A549 (cell line): ENCODE measurements around the gene TRIM41. TPM values are rescaled to one million over a fixed set of nuclear protein-coding genes. Genes with fewer than 3 reads are reported as not detected.

Experiments
- ATAC-seq, 2 experiments: fragments of 200-7000 bp in 1 of 2; fragments of >200 bp in 1 of 2; cut with Nextera tagmentation in 1 of 2; cut with Tn5 transposase in 1 of 2; 3 replicates each; pipeline versions ENCODE4 v1.8.0 to v1.9.1; 2018 to 2020; ENCODE audit warnings: mild to moderate bottlenecking in 1 of 2, moderate library complexity in 1 of 2
- CTCF ChIA-PET: fragments of 300-600 bp; sonication (Branson Sonifier 250); formaldehyde crosslinking; extraction: SDS; loops from one replicate; lab custom pipeline; 2021; ENCODE audit warnings: antibody characterized with exemption, inconsistent platforms; lab: Yijun Ruan, JAX
- POLR2A ChIA-PET: fragments of 350-600 bp; formaldehyde crosslinking; extraction: SDS; loops from one replicate; lab custom pipeline; 2021; ENCODE audit warnings: antibody characterized with exemption, inconsistent platforms; lab: Yijun Ruan, JAX
- DNase-seq, 2 experiments: peaks; one replicate each; pipeline versions ENCODE4 v3.0.0 to v3.0.0-alpha.2; 2011 to 2016; ENCODE audit warnings: low read depth in 1 of 2, low spot score in 1 of 2
- FAIRE-seq: peaks from 2 replicates; lab custom pipeline; 2011; peaks lifted over from hg19 to GRCh38; lab: Jason Lieb, UNC
- H3K27ac ChIP-seq, 2 experiments: fragments of >200 bp; sonication (Bioruptor Twin); formaldehyde crosslinking; 3 replicates each; pipeline ENCODE4 v1.5.1; 2016 to 2017
- H3K4me1 ChIP-seq: fragments of >200 bp; sonication (Bioruptor Twin); formaldehyde crosslinking; 3 replicates; pipeline ENCODE4 v1.6.1; 2016
- H3K4me2 ChIP-seq: fragments of >200 bp; sonication (Bioruptor Twin); formaldehyde crosslinking; 3 replicates; pipeline ENCODE4 v1.6.1; 2016
- H3K4me3 ChIP-seq: fragments of >200 bp; sonication (Bioruptor Twin); formaldehyde crosslinking; 3 replicates; pipeline ENCODE4 v1.5.1; 2016
- H3K9me3 ChIP-seq: fragments of >200 bp; sonication (Bioruptor Twin); formaldehyde crosslinking; 3 replicates; pipeline ENCODE4 v1.6.1; 2016
- BHLHE40 ChIP-seq: IDR thresholded peaks from 2 replicates; pipeline ENCODE4 v1.6.1; 2012; ENCODE audit warnings: low read depth, low read length, inconsistent platforms
- CBX2 ChIP-seq: fragments of 200-600 bp; sonication (generic); IDR thresholded peaks from 2 replicates; pipeline ENCODE4 v1.6.1; 2016; ENCODE audit warnings: low read depth, mild to moderate bottlenecking, borderline replicate concordance
- CBX8 ChIP-seq: fragments of 200-600 bp; sonication (generic); IDR thresholded peaks from 2 replicates; pipeline ENCODE4 v1.6.1; 2016
- CEBPB ChIP-seq, 2 experiments: fragments of >200 bp in 1 of 2; sonication (Bioruptor Twin) in 1 of 2; formaldehyde crosslinking in 1 of 2; IDR thresholded peaks; 2 replicates each; pipeline ENCODE4 v1.6.1; 2012 to 2016
- EP300 ChIP-seq, 2 experiments: fragments of >200 bp; sonication (Bioruptor Twin); formaldehyde crosslinking; IDR thresholded peaks; 2 replicates in 1 of 2; 3 replicates in 1 of 2; pipeline ENCODE4 v1.6.1; 2016 to 2017
- ESRRA ChIP-seq: fragments of 150-350 bp; IDR thresholded peaks from 2 replicates; pipeline ENCODE4 v1.6.1; 2014; ENCODE audit warnings: mild to moderate bottlenecking, low read length, borderline replicate concordance
- GATA3 ChIP-seq: IDR thresholded peaks from 2 replicates; pipeline ENCODE4 v1.6.1; 2012; ENCODE audit warnings: borderline replicate concordance
- HDAC2 ChIP-seq: fragments of 200-600 bp; sonication (generic); IDR thresholded peaks from 2 replicates; pipeline ENCODE4 v1.6.1; 2016
- HEYL ChIP-seq: fragments of 250-450 bp; sonication (Bioruptor Pico); IDR thresholded peaks from 2 replicates; pipeline ENCODE4 v1.8.0; 2021; ENCODE audit warnings: mild to moderate bottlenecking, moderate library complexity
- HOXA7 ChIP-seq: fragments of 250-450 bp; sonication (Bioruptor Pico); IDR thresholded peaks from 2 replicates; pipeline ENCODE4 v1.5.0; 2020; ENCODE audit warnings: mild to moderate bottlenecking, moderate library complexity
- KDM5A ChIP-seq: fragments of 200-600 bp; sonication (generic); IDR thresholded peaks from 2 replicates; pipeline ENCODE4 v1.6.1; 2016; ENCODE audit warnings: antibody characterized with exemption, mild to moderate bottlenecking
- MAFK ChIP-seq: fragments of 450-650 bp; IDR thresholded peaks from 2 replicates; pipeline ENCODE4 v1.6.1; 2014; ENCODE audit not compliant: partially characterized antibody
- MAZ ChIP-seq: fragments of 150-350 bp; IDR thresholded peaks from 2 replicates; pipeline ENCODE4 v1.6.1; 2014; ENCODE audit warnings: antibody characterized with exemption, low read depth, low read length, borderline replicate concordance
- NPAS2 ChIP-seq: fragments of 250-450 bp; sonication (Bioruptor Pico); IDR thresholded peaks from 2 replicates; pipeline ENCODE4 v1.8.0; 2022; ENCODE audit warnings: mild to moderate bottlenecking, moderate library complexity, borderline replicate concordance
- PHF8 ChIP-seq: fragments of 200-600 bp; sonication (generic); IDR thresholded peaks from 2 replicates; pipeline ENCODE4 v1.6.1; 2016; ENCODE audit warnings: low read depth, mild to moderate bottlenecking, antibody characterized with exemption, moderate library complexity, borderline replicate concordance
- POLR2A ChIP-seq: IDR thresholded peaks from 2 replicates; pipeline ENCODE4 v1.6.1; 2012; ENCODE audit warnings: mild to moderate bottlenecking, low read length
- RARB ChIP-seq: fragments of 250-450 bp; sonication (Bioruptor Pico); IDR thresholded peaks from 2 replicates; pipeline ENCODE4 v1.8.0; 2021; ENCODE audit warnings: mild to moderate bottlenecking, moderate library complexity
- RCOR1 ChIP-seq: fragments of 150-350 bp; IDR thresholded peaks from 2 replicates; pipeline ENCODE4 v1.6.1; 2014; ENCODE audit warnings: antibody characterized with exemption, low read length, low read depth
- SMC3 ChIP-seq: fragments of >200 bp; sonication (Bioruptor Twin); formaldehyde crosslinking; IDR thresholded peaks from 3 replicates; pipeline ENCODE4 v1.6.1; 2018; ENCODE audit warnings: inconsistent platforms
- SREBF2 ChIP-seq: fragments of 450-650 bp; IDR thresholded peaks from 2 replicates; pipeline ENCODE4 v1.6.1; 2014; ENCODE audit warnings: mild to moderate bottlenecking, moderate library complexity
- TP53 ChIP-seq: fragments of 250-450 bp; sonication (Bioruptor Pico); IDR thresholded peaks from 2 replicates; pipeline ENCODE4 v1.5.0; 2021; ENCODE audit warnings: mild to moderate bottlenecking, moderate library complexity
- ZC3H11A ChIP-seq: fragments of 450-650 bp; IDR thresholded peaks from 2 replicates; pipeline ENCODE4 v1.6.1; 2014; ENCODE audit warnings: antibody characterized with exemption, mild to moderate bottlenecking
- WGBS: methylation state at CpG from one replicate; pipeline ENCODE4 v1.1.6; 2017; ENCODE audit errors: missing lambda C conversion rate; 5-methylcytosine and 5-hydroxymethylcytosine counted together
- polyA plus RNA-seq, 4 experiments: library from polyadenylated mRNA; depleted of rRNA in 3 of 4; stranded (reverse); fragments of >200 nt; fragmentation: RNase III in 1 of 4; extraction: RNeasy Plus Mini Kit Qiagen cat#74134 plus additional on column Dnase treatment in 1 of 4; gene quantifications; 2 replicates in 3 of 4; 3 replicates in 1 of 4; pipeline ENCODE4 v1.2.3, GENCODE V29; 2011 to 2017
- TF ChIP-seq, protein P1 (sequence below): fragments of >200 bp; sonication (Bioruptor Twin); formaldehyde crosslinking; IDR thresholded peaks from 3 replicates; pipeline ENCODE4 v1.6.1; 2016
- TF ChIP-seq, protein P2 (sequence below): fragments of 250-450 bp; sonication (Bioruptor Pico); IDR thresholded peaks from 2 replicates; pipeline ENCODE4 v1.5.0; 2021; ENCODE audit warnings: mild to moderate bottlenecking, moderate library complexity, borderline replicate concordance
- TF ChIP-seq, protein P3 (sequence below): IDR thresholded peaks from 2 replicates; pipeline ENCODE4 v1.6.1; 2012
- TF ChIP-seq, protein P4 (sequence below): fragments of 450-650 bp; IDR thresholded peaks from 2 replicates; pipeline ENCODE4 v1.6.1; 2014; ENCODE audit warnings: antibody characterized with exemption
- TF ChIP-seq, protein P5 (sequence below): IDR thresholded peaks from 2 replicates; pipeline ENCODE4 v1.6.1; 2012
- TF ChIP-seq, protein P6 (sequence below): fragments of 150-350 bp; IDR thresholded peaks from 2 replicates; pipeline ENCODE4 v1.6.1; 2014; ENCODE audit warnings: low read depth, mild to moderate bottlenecking, low read length
- TF ChIP-seq, protein P7 (sequence below): fragments of >200 bp; sonication (Bioruptor Twin); formaldehyde crosslinking; IDR thresholded peaks from 3 replicates; pipeline ENCODE4 v1.5.1; 2016

Gene TRIM41
- polyA plus RNA-seq, 2 of the 4 experiments (the other 2 are of a cell fraction): 22.7 to 32.5 TPM

DNA sequence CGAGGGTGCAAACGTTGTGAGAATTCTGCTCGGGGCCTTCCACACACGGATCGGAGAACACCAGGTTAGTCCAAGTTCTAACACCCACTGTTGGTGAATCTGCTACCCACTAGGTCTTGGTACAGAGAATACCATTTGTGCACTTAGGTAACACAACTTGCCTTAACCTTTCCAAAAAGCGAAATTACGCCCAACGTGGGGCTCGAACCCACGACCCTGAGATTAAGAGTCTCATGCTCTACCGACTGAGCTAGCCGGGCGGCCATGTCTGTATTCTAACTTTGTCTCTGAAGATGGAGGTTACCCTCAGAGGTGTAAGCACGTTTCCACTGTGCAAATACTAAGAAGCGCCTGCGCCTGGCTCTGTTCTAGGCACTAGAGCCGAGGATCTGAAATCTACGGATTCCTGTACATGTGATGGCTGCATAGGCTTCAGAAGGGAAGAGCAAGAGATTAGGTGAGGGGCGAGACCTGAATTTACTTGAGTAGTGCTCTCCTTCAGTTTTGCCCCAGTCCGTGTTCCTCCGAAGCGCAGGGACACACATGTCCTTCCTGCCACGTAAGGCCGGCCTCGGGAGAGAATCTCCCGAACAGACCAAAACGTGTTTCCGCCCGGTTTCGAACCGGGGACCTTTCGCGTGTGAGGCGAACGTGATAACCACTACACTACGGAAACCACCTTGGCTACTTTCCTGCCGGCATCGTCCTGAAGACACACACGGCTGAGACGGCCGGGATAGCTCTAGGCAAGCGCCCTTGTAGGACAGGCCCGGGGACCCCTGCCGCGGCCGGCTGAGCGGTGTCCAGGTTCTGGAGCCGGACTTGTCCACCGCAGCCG is 1.1 kb upstream of the TRIM41 start:
- FAIRE-seq: no peak
- TF ChIP-seq GATA3: peak; percentile 25
- TF ChIP-seq HDAC2: no peak
- TF ChIP-seq, protein P1, sequence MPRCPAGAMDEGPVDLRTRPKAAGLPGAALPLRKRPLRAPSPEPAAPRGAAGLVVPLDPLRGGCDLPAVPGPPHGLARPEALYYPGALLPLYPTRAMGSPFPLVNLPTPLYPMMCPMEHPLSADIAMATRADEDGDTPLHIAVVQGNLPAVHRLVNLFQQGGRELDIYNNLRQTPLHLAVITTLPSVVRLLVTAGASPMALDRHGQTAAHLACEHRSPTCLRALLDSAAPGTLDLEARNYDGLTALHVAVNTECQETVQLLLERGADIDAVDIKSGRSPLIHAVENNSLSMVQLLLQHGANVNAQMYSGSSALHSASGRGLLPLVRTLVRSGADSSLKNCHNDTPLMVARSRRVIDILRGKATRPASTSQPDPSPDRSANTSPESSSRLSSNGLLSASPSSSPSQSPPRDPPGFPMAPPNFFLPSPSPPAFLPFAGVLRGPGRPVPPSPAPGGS: no peak
- TF ChIP-seq PHF8: no peak
- no peak for TF ChIP-seq CBX2
- TF ChIP-seq, protein P2, sequence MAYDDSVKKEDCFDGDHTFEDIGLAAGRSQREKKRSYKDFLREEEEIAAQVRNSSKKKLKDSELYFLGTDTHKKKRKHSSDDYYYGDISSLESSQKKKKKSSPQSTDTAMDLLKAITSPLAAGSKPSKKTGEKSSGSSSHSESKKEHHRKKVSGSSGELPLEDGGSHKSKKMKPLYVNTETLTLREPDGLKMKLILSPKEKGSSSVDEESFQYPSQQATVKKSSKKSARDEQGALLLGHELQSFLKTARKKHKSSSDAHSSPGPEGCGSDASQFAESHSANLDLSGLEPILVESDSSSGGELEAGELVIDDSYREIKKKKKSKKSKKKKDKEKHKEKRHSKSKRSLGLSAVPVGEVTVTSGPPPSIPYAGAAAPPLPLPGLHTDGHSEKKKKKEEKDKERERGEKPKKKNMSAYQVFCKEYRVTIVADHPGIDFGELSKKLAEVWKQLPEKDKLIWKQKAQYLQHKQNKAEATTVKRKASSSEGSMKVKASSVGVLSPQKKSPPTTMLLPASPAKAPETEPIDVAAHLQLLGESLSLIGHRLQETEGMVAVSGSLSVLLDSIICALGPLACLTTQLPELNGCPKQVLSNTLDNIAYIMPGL (CRISPR knock-in tag): peak; percentile 98; the same call in 1 of the 2 replicates
- TF ChIP-seq ZC3H11A: no peak
- TF ChIP-seq TP53: peak; percentile 69; the same call in 1 of the 2 replicates
- peak in 1 of 2 experiments; percentile 41; a peak in 1 of 4 replicates for TF ChIP-seq CEBPB (IDR thresholded peaks at IDR 0.05)
- peak; percentile 31; the same call in 1 of the 2 replicates for TF ChIP-seq MAZ
- peak; percentile 18; the same call in 1 of the 3 replicates for TF ChIP-seq SMC3
- no peak for TF ChIP-seq HOXA7 (CRISPR knock-in tag)
- TF ChIP-seq, protein P3, sequence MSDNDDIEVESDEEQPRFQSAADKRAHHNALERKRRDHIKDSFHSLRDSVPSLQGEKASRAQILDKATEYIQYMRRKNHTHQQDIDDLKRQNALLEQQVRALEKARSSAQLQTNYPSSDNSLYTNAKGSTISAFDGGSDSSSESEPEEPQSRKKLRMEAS: peak; percentile 80
- peak; percentile 61; the same call in 1 of the 2 replicates for TF ChIP-seq RARB (CRISPR knock-in tag)
- TF ChIP-seq EP300 (IDR thresholded peaks at IDR 0.05): no peak
- peak; percentile 31; the same call in 1 of the 2 replicates for TF ChIP-seq BHLHE40
- no peak for TF ChIP-seq MAFK
- TF ChIP-seq CBX8: no peak
- TF ChIP-seq, protein P4, sequence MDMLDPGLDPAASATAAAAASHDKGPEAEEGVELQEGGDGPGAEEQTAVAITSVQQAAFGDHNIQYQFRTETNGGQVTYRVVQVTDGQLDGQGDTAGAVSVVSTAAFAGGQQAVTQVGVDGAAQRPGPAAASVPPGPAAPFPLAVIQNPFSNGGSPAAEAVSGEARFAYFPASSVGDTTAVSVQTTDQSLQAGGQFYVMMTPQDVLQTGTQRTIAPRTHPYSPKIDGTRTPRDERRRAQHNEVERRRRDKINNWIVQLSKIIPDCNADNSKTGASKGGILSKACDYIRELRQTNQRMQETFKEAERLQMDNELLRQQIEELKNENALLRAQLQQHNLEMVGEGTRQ: 0 out of 2 replicates have a peak, but pooled peaks have one; percentile 7
- peak; percentile 86 for TF ChIP-seq SREBF2
- TF ChIP-seq, protein P5, sequence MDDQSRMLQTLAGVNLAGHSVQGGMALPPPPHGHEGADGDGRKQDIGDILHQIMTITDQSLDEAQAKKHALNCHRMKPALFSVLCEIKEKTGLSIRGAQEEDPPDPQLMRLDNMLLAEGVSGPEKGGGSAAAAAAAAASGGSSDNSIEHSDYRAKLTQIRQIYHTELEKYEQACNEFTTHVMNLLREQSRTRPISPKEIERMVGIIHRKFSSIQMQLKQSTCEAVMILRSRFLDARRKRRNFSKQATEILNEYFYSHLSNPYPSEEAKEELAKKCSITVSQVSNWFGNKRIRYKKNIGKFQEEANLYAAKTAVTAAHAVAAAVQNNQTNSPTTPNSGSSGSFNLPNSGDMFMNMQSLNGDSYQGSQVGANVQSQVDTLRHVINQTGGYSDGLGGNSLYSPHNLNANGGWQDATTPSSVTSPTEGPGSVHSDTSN: 0 out of 2 replicates have a peak, but pooled peaks have one; percentile 33
- TF ChIP-seq POLR2A: peak; percentile 87
- TF ChIP-seq HEYL: no peak
- no peak for TF ChIP-seq ESRRA
- TF ChIP-seq NPAS2 (CRISPR knock-in tag): peak; percentile 55; the same call in 1 of the 2 replicates
- TF ChIP-seq KDM5A: no peak
- TF ChIP-seq RCOR1: no peak
- TF ChIP-seq, protein P6, sequence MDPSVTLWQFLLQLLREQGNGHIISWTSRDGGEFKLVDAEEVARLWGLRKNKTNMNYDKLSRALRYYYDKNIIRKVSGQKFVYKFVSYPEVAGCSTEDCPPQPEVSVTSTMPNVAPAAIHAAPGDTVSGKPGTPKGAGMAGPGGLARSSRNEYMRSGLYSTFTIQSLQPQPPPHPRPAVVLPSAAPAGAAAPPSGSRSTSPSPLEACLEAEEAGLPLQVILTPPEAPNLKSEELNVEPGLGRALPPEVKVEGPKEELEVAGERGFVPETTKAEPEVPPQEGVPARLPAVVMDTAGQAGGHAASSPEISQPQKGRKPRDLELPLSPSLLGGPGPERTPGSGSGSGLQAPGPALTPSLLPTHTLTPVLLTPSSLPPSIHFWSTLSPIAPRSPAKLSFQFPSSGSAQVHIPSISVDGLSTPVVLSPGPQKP: no peak
- TF ChIP-seq, protein P7, sequence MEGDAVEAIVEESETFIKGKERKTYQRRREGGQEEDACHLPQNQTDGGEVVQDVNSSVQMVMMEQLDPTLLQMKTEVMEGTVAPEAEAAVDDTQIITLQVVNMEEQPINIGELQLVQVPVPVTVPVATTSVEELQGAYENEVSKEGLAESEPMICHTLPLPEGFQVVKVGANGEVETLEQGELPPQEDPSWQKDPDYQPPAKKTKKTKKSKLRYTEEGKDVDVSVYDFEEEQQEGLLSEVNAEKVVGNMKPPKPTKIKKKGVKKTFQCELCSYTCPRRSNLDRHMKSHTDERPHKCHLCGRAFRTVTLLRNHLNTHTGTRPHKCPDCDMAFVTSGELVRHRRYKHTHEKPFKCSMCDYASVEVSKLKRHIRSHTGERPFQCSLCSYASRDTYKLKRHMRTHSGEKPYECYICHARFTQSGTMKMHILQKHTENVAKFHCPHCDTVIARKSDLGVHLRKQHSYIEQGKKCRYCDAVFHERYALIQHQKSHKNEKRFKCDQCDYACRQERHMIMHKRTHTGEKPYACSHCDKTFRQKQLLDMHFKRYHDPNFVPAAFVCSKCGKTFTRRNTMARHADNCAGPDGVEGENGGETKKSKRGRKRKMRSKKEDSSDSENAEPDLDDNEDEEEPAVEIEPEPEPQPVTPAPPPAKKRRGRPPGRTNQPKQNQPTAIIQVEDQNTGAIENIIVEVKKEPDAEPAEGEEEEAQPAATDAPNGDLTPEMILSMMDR: no peak
- Histone ChIP-seq H3K9me3 (no peaks in the 10 kb centered on the region), H3K4me1 (peaks cover 16% of the 10 kb centered on the region), H3K27ac (peak overlapping the region; percentile 95 to 98), H3K4me3 (peak overlapping the region; percentile 90), H3K4me2 (peak overlapping the region; percentile 85)
- WGBS: 1% methylated on average over 41 of the region's 50 CpGs
- POLR2A ChIA-PET: interaction anchor here (0.5 to 2.6 kb wide), 12 partner anchors 14 to 1656 kb away, joined by 3 to 48 read pairs (median 8); partner anchors contain the start of genes RACK1, TRIM52 and TRIM7
- peak; percentile 82 to 98 for DNase-seq
- ATAC-seq: peak; percentile 62 to 69
- CTCF ChIA-PET: interaction anchor here (1.0 to 1.8 kb wide), 6 partner anchors 9 to 54 kb away, joined by 3 to 5 read pairs (median 4); no protein-coding TSS in a partner anchor
